NT2/D1 (cell line): ENCODE results near the gene UBA5.

ENCODE experiments used
- DNase-seq: peaks from one replicate; pipeline ENCODE4 v3.0.0-alpha.2; 2011; ENCODE audit warnings: low read depth, low spot score
- H3K27me3 ChIP-seq: 2 replicates; pipeline ENCODE4 v1.6.0; 2011; ENCODE audit warnings: mild to moderate bottlenecking; ENCODE audit not compliant: insufficient read length, insufficient read depth
- H3K36me3 ChIP-seq: 2 replicates; pipeline ENCODE4 v1.6.1; 2011; ENCODE audit warnings: mild to moderate bottlenecking, low read length, mixed read lengths; ENCODE audit not compliant: insufficient read depth, insufficient read length
- H3K4me1 ChIP-seq: 2 replicates; pipeline ENCODE4 v1.5.1; 2011; ENCODE audit not compliant: insufficient read depth, insufficient read length
- H3K4me3 ChIP-seq: 2 replicates; pipeline ENCODE4 v1.5.1; 2011; ENCODE audit warnings: low read depth; ENCODE audit not compliant: insufficient read length
- H3K9ac ChIP-seq: 2 replicates; pipeline ENCODE4 v1.6.0; 2011; ENCODE audit warnings: low read depth; ENCODE audit not compliant: insufficient read length
- H3K9me3 ChIP-seq: 2 replicates; pipeline ENCODE4 v1.5.1; 2011; ENCODE audit warnings: mild to moderate bottlenecking, low read length; ENCODE audit not compliant: insufficient read depth
- SUZ12 ChIP-seq: IDR thresholded peaks from 2 replicates; pipeline ENCODE4 v1.6.1; 2011; ENCODE audit not compliant: insufficient read length, insufficient read depth; ENCODE audit errors: extremely low read depth
- YY1 ChIP-seq: IDR thresholded peaks from 2 replicates; pipeline ENCODE4 v1.6.1; 2011; ENCODE audit not compliant: insufficient read length, insufficient read depth
- ZNF274 ChIP-seq: IDR thresholded peaks from 2 replicates; pipeline ENCODE4 v1.6.1; 2011; ENCODE audit warnings: mild to moderate bottlenecking, low read depth, low read length

UBA5 gene

DNA sequence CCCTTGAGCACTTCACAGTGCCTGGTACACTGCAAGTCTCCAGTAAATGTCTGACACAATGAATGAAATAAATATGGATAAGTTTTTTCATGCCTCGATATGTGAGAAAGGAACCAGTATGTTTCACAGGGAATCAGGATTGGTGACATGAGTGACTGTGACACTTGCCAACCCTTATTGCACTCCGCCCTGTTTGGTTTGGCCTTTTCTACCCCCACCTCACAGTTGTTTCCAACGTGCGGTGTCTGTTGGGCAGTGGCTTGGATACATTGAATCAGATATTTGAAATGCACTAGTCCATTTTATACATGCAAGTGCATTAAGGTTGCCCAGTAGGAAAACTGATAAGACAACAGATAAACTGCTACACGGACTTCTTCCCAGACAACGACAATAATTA lies 60.1 kb downstream of the UBA5 start:
- TF ChIP-seq ZNF274: no peak
- no peak for TF ChIP-seq YY1
- no peak for TF ChIP-seq SUZ12
- Histone ChIP-seq H3K36me3 (peaks cover 34% of the 10 kb centered on the region), H3K4me1 (no peaks in the 10 kb centered on the region), H3K27me3 (no peaks in the 10 kb centered on the region), H3K4me3 (no peak overlapping the region), H3K9ac (no peak overlapping the region), H3K9me3 (no peaks in the 10 kb centered on the region)
- no peak for DNase-seq

DNA sequence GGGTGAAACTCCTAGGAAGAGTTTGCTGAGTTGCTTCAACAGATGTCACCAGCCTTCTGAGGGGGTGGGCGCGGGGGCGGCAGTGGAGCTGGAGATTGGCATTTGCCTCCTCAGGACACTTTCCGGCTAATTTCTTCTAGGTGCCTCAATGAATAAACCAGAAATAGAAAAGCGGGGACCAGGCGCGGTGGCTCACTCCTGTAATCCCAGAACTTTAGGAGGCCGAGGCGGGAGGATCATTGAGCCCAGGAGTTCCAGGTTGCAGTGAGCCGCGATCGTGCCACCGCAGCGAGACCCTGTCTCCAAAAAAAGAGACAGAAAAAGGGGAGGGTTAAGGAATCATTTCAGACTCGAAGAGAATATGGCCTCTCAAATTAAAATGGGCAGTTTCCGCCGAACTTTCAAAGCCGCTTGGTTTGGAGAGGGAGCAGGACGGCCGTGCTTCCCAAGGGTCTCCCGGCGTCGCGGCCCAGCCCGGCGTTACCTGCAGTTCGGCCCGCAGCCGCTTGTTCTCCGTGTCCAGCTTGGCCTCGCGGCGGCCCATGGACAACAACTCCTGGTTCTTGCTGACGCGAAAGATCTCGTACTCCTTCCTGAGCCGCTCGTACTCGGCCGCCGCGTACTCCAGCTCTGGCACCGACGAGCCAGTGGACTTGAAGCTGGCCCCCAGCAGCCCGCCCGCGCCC lies 61.5 kb downstream of the UBA5 start:
- Histone ChIP-seq H3K9ac (peak overlapping the region; percentile 95), H3K4me1 (no peaks in the 10 kb centered on the region), H3K36me3 (peaks cover 22% of the 10 kb centered on the region), H3K9me3 (no peaks in the 10 kb centered on the region), H3K4me3 (peak overlapping the region; percentile 75), H3K27me3 (no peaks in the 10 kb centered on the region)
- no peak for DNase-seq
- no peak for TF ChIP-seq YY1
- TF ChIP-seq SUZ12: no peak

DNA sequence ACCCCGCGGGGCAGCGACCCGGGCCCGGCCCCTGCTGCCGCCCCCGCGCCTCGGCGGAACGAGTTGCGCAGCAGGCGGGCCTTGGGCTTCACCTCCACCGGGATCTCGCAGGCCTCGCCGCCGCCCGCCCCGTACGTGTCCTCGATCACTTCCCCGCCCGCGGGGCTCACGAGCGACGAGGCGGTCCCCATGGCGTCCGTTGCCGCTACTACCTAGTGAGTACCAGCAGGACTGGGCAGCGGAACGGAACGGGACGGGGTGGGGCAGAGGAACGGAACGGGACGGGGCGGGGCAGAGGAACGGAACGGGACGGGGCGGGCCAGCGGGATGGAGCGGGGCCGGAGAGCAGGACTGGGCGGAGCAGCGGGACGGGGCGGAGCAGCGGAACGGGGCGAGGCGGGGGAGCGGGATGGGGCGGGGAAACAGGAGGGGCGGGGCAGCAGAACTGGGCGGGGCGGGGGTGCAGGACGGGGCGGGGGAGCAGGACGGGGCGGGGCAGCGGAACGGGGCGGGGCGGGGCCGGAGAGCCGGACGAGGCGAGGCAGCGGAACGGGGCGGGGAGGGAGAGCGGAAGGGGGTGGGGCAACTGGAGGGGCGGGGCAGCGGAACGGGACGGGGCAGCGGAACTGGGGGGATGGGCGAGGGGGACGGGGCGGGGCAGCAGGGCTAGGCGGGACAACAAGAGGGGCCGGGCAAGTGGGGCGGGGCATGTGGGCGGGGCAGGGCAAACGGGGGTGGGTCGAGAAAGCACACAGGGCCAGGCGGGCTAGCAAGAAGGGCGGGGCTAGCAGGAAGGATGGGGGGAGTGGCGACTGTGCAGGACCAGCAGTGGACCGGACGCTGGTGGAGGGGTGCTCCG lies 62.3 kb downstream of the UBA5 start, which contains the start of gene NPHP3:
Gene NPHP3, minus strand, starts transcription at position 245 of the 859 bp plus-strand sequence. Its CDS starts 54 bp downstream, at position 191.
- Histone ChIP-seq H3K9me3 (no peaks in the 10 kb centered on the region), H3K9ac (peak within 1 kb of the TSS; percentile 95), H3K4me1 (no peaks in the 10 kb centered on the region), H3K27me3 (no peaks in the 10 kb centered on the region), H3K4me3 (peak within 1 kb of the TSS; percentile 82), H3K36me3 (peaks cover 17% of the 10 kb centered on the region)
- peak; percentile 89 for DNase-seq
- no peak for TF ChIP-seq SUZ12
- TF ChIP-seq YY1: no peak
- TF ChIP-seq ZNF274: no peak

DNA sequence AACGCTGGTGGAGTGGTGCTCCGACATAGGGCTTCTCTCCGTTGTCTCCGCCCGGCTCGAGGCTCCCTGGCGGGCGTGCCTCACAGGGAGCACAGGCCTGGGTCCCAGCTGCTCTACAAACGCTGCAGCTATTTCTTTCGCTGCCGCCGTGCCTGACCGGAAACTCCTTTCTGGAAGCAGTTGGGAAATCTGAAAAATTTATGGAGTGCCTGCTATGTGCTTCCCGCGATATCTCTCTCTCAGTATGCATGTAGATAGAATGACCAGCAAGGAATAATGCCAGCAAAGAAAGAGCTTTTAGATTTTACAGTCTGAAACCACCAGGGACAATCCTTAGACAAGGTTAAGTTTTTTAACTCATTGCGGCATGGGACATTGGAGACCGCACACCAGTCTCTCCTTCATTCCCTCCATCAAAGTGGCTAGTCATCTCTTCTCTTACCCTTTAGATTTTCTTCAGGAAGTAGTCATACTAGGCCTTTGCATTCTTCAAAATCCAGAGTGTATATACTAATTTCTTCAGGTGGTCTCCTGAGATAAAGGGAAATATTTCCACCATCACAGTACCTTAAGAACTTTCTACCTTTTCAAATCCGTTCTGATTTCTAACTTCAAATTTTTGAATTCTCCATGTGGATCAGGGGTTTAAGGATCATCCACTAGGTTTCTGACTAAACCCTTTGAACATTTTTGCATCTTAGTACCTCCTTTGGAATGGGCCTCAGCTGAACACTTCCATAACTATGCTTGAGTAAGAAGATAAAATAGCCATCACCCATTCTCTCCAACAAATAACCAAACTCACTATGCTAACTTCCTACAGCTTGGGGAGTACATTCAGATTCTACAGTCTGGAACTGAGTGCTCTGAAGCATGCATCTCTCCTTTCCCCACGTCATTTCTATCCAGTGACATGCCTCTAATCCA lies 63.2 kb downstream of the UBA5 start:
- Histone ChIP-seq H3K36me3 (peaks cover 10% of the 10 kb centered on the region), H3K27me3 (no peaks in the 10 kb centered on the region), H3K9ac (peak overlapping the region; percentile 83), H3K9me3 (no peaks in the 10 kb centered on the region), H3K4me1 (no peaks in the 10 kb centered on the region), H3K4me3 (peak overlapping the region; percentile 82)
- DNase-seq: no peak
- no peak for TF ChIP-seq SUZ12
- TF ChIP-seq YY1: no peak
- no peak for TF ChIP-seq ZNF274

- Histone ChIP-seq H3K9me3 (no peaks in the 10 kb centered on the region), H3K27me3 (no peaks in the 10 kb centered on the region), H3K36me3 (no peaks in the 10 kb centered on the region), H3K9ac (no peak overlapping the region), H3K4me1 (no peaks in the 10 kb centered on the region), H3K4me3 (no peak overlapping the region)
- DNase-seq: no peak
- TF ChIP-seq ZNF274: no peak
- no peak for TF ChIP-seq SUZ12
- no peak for TF ChIP-seq YY1
Measured at GRCh38 chr3:132726341-132726823, 66.3 kb downstream of the UBA5 start.
